ENCODE data around the gene BCL7B. TPM values are rescaled to one million over a fixed set of nuclear protein-coding genes. Genes with fewer than 3 reads are reported as not detected.
"Not testable (repeated sequence)": the region's sequence is repeated elsewhere in the genome, so short reads cannot be mapped to it uniquely, and the experiment has no call there.

The BCL7B gene
- total and polyA plus RNA-seq, 2 of the 13 experiments (the other 11 are each of a cell fraction or from before 2014, with no cell fraction given) = 24.3 to 38.2 TPM

GRCh38 chr7:73538510-73538909 is 19.0 kb downstream of the BCL7B start:
- CTCF ChIA-PET (ENCODE audit: low intra/inter-chr PET ratio, low total read pairs); intact Hi-C loops (cut with micrococcal nuclease; ENCODE audit: unreplicated experiment); POLR2A ChIA-PET; H3K79me2 ChIP-seq (ENCODE audit: insufficient read depth, low read length); H3K9ac ChIP-seq (ENCODE audit: insufficient read depth, low read depth, low read length); H3K9me3 ChIP-seq (ENCODE audit: low read length); H3K4me2 ChIP-seq (ENCODE audit: low read depth, low read length); H3K4me3 ChIP-seq (replicated peaks in 1 of 3; ENCODE audit: insufficient read depth in 1 of 3, low read depth in 2 of 3, low read length in 3 of 3); in situ Hi-C loops (cut with HindIII; ENCODE audit: extremely low pct_ligation_motif_present, low pct_unique_long_range_greater_than_20kb); H2AFZ ChIP-seq (ENCODE audit: low read length); H4K20me1 ChIP-seq (ENCODE audit: insufficient read depth, low read length); H3K4me1 ChIP-seq (ENCODE audit: insufficient read depth, low read length); H3K27me3 ChIP-seq (ENCODE audit: control insufficient read depth in 1 of 2, insufficient read depth in 2 of 2, low read length in 2 of 2); FAIRE-seq; H3K27ac ChIP-seq (ENCODE audit: extremely low read length, insufficient read depth, low read length); ATAC-seq; BruUV-seq (replicated peaks); DNase-seq (ENCODE audit: low spot score): not testable (repeated sequence)
- peaks cover 24 to 57% of the 10 kb centered on the region in 2 experiments for H3K36me3 ChIP-seq (replicated peaks in 1 of 2; ENCODE audit: control insufficient read depth in 1 of 2, insufficient read depth in 2 of 2, low read length in 2 of 2)
- 100% methylated on average over 2 of the region's 2 CpGs for WGBS (ENCODE audit: low lambda C conversion rate)

- H3K27me3 ChIP-seq (ENCODE audit: control insufficient read depth in 1 of 2, insufficient read depth in 2 of 2, low read length in 2 of 2) = no peaks in the 10 kb centered on the region
- BruUV-seq (replicated peaks) = no TSS peak
- H3K4me1 ChIP-seq (ENCODE audit: insufficient read depth, low read length) = peaks cover 12% of the 10 kb centered on the region
- H3K9me3 ChIP-seq (ENCODE audit: low read length) = no peaks in the 10 kb centered on the region
- no peaks in the 10 kb centered on the region for H4K20me1 ChIP-seq (ENCODE audit: insufficient read depth, low read length)
- intact Hi-C loops (cut with micrococcal nuclease; ENCODE audit: unreplicated experiment) (no loop called here), in situ Hi-C loops (cut with HindIII; ENCODE audit: extremely low pct_ligation_motif_present, low pct_unique_long_range_greater_than_20kb) (no loop called here)
- no peak overlapping the region for H3K9ac ChIP-seq (ENCODE audit: insufficient read depth, low read depth, low read length)
- H3K27ac ChIP-seq (ENCODE audit: extremely low read length, insufficient read depth, low read length) = no peak overlapping the region
- ChIA-PET POLR2A (no interaction called here), CTCF (ENCODE audit: low intra/inter-chr PET ratio, low total read pairs) (no interaction called here)
- no peak overlapping the region for H2AFZ ChIP-seq (ENCODE audit: low read length)
- ATAC-seq (no peak), DNase-seq (ENCODE audit: low spot score) (no peak), FAIRE-seq (no peak)
- no peaks in the 10 kb centered on the region for H3K79me2 ChIP-seq (ENCODE audit: insufficient read depth, low read length)
- no peak overlapping the region for H3K4me2 ChIP-seq (ENCODE audit: low read depth, low read length)
- H3K4me3 ChIP-seq (replicated peaks in 1 of 3; ENCODE audit: insufficient read depth in 1 of 3, low read depth in 2 of 3, low read length in 3 of 3) = no peak overlapping the region
- TF ChIP-seq ZNF10 (CRISPR knock-in tag; IDR thresholded peaks at IDR 0.05; ENCODE audit: borderline replicate concordance, low read depth) = no peak
- TF ChIP-seq MIER2 (CRISPR knock-in tag; IDR thresholded peaks at IDR 0.05) = no peak
- TF ChIP-seq NFE2L2 (IDR thresholded peaks at IDR 0.05; ENCODE audit: low read length) = no peak
- no peak for TF ChIP-seq NONO (IDR thresholded peaks at IDR 0.05)
- no peak for TF ChIP-seq NONO (CRISPR knock-in tag; conservative IDR thresholded peaks at IDR 0.05)
- WGBS (ENCODE audit: low lambda C conversion rate) = 97% methylated on average over 9 of the region's 16 CpGs
- peaks cover 21 to 44% of the 10 kb centered on the region in 2 experiments for H3K36me3 ChIP-seq (replicated peaks in 1 of 2; ENCODE audit: control insufficient read depth in 1 of 2, insufficient read depth in 2 of 2, low read length in 2 of 2)
Observed at GRCh38 chr7:73537051-73537450, 20.4 kb downstream of the BCL7B start.
